OCI-LY1 (cell line): ENCODE measurements around the gene MCFD2.

Source experiments
- H2AFZ ChIP-seq: fragments of 200-600 bp; sonication (generic), shearing (Covaris generic); 2 replicates; pipeline ENCODE4 v1.6.0; 2014; ENCODE audit warnings: antibody characterized with exemption, mild to moderate bottlenecking, low read length
- H3F3A ChIP-seq: fragments of 200-600 bp; sonication (generic), shearing (Covaris generic); 2 replicates; pipeline ENCODE4 v1.6.0; 2014; ENCODE audit warnings: mild to moderate bottlenecking, antibody characterized with exemption, low read length, moderate library complexity; ENCODE audit not compliant: insufficient read depth
- H3K27ac ChIP-seq: fragments of 200-600 bp; sonication (generic); 2 replicates; pipeline ENCODE4 v1.5.1; 2014; ENCODE audit warnings: low read length, mixed run types, mild to moderate bottlenecking, low read depth; ENCODE audit not compliant: poor library complexity, severe bottlenecking
- H3K27me3 ChIP-seq: fragments of 200-600 bp; sonication (generic); 2 replicates; pipeline ENCODE4 v1.6.0; 2014; ENCODE audit warnings: antibody characterized with exemption, mild to moderate bottlenecking, low read length, moderate library complexity; ENCODE audit not compliant: insufficient read depth
- H3K36me3 ChIP-seq: fragments of 200-600 bp; sonication (generic); 2 replicates; pipeline ENCODE4 v1.6.1; 2014; ENCODE audit warnings: mild to moderate bottlenecking, antibody characterized with exemption, low read length, moderate library complexity, mixed read lengths; ENCODE audit not compliant: insufficient read depth
- H3K4me1 ChIP-seq: fragments of 200-600 bp; sonication (generic); 2 replicates; pipeline ENCODE4 v1.5.1; 2014; ENCODE audit warnings: mild to moderate bottlenecking, low read length, moderate library complexity; ENCODE audit not compliant: insufficient read depth, severe bottlenecking
- H3K4me2 ChIP-seq: fragments of 200-600 bp; sonication (generic), shearing (Covaris generic); 2 replicates; pipeline ENCODE4 v1.6.1; 2014; ENCODE audit warnings: low read length
- H3K4me3 ChIP-seq: fragments of 200-600 bp; sonication (generic); 2 replicates; pipeline ENCODE4 v1.5.1; 2014; ENCODE audit warnings: low read length, low read depth, mild to moderate bottlenecking, mixed read lengths; ENCODE audit not compliant: poor library complexity, severe bottlenecking
- H3K79me2 ChIP-seq: fragments of 200-600 bp; shearing (Covaris generic); 2 replicates; pipeline ENCODE4 v1.6.1; 2016; ENCODE audit warnings: mixed run types, low read length, mixed read lengths; ENCODE audit not compliant: insufficient read depth
- H3K9ac ChIP-seq: fragments of 200-600 bp; sonication (generic), shearing (Covaris generic); 2 replicates; pipeline ENCODE4 v1.6.1; 2014; ENCODE audit warnings: mild to moderate bottlenecking, low read length, mixed read lengths
- H3K9me2 ChIP-seq: fragments of 200-600 bp; sonication (generic), shearing (Covaris generic); 2 replicates; pipeline ENCODE4 v1.6.1; 2014; ENCODE audit warnings: low read depth, mild to moderate bottlenecking, low read length, mixed read lengths
- H3K9me3 ChIP-seq: fragments of 200-600 bp; shearing (Covaris generic); 2 replicates; pipeline ENCODE4 v1.6.1; 2014; ENCODE audit warnings: low read length, mixed read lengths
- H4K20me1 ChIP-seq: fragments of 200-600 bp; sonication (generic), shearing (Covaris generic); 2 replicates; pipeline ENCODE4 v1.6.0; 2016; ENCODE audit warnings: mild to moderate bottlenecking, low read length; ENCODE audit not compliant: insufficient read depth
- EZH2 ChIP-seq: fragments of 200-600 bp; sonication (generic), shearing (Covaris generic); IDR thresholded peaks from 2 replicates; pipeline ENCODE4 v1.8.0; 2017; ENCODE audit warnings: borderline replicate concordance, mixed run types, mild to moderate bottlenecking, antibody characterized with exemption, low read length, moderate library complexity, mixed read lengths
- TF ChIP-seq, protein P1 (sequence below): fragments of 200-600 bp; sonication (generic), shearing (Covaris generic); IDR thresholded peaks from 2 replicates; pipeline ENCODE4 v1.5.1; 2017; ENCODE audit warnings: mild to moderate bottlenecking, antibody characterized with exemption, low read length, moderate library complexity, mixed read lengths

The MCFD2 gene

DNA sequence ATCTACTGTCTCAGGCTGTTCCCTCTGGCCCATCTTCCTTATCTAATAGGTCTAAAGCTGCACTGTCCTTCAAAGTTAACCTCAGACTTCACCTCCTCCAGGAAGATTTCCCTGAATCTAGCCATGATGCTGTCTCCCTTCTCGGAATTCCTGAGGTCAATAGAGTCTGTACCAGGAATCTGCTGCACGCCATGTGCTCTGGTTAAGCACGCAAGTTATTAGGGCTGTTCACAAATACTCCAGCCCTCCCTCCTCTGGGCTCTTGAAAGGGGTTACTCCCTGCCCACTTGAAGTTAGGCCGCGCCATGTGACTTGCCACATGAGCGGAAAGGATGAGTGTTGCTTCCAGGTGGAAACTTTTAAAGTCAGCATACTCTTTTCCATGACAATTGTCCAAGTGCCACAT, 43.6 kb downstream of the MCFD2 start:
- Histone ChIP-seq H3K79me2 (no peaks in the 10 kb centered on the region), H3K9ac (no peak overlapping the region), H3K27ac (no peak overlapping the region), H2AFZ (no peak overlapping the region), H3K4me1 (no peaks in the 10 kb centered on the region), H4K20me1 (no peaks in the 10 kb centered on the region), H3K27me3 (no peaks in the 10 kb centered on the region; the same call in 1 of the 2 replicates), H3K9me2 (no peaks in the 10 kb centered on the region), H3K4me3 (no peak overlapping the region), H3K9me3 (no peaks in the 10 kb centered on the region), H3F3A (no peaks in the 10 kb centered on the region), H3K4me2 (no peak overlapping the region), H3K36me3 (no peaks in the 10 kb centered on the region)
- no peak for TF ChIP-seq EZH2
- TF ChIP-seq, protein P1, sequence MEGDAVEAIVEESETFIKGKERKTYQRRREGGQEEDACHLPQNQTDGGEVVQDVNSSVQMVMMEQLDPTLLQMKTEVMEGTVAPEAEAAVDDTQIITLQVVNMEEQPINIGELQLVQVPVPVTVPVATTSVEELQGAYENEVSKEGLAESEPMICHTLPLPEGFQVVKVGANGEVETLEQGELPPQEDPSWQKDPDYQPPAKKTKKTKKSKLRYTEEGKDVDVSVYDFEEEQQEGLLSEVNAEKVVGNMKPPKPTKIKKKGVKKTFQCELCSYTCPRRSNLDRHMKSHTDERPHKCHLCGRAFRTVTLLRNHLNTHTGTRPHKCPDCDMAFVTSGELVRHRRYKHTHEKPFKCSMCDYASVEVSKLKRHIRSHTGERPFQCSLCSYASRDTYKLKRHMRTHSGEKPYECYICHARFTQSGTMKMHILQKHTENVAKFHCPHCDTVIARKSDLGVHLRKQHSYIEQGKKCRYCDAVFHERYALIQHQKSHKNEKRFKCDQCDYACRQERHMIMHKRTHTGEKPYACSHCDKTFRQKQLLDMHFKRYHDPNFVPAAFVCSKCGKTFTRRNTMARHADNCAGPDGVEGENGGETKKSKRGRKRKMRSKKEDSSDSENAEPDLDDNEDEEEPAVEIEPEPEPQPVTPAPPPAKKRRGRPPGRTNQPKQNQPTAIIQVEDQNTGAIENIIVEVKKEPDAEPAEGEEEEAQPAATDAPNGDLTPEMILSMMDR, result no peak

DNA sequence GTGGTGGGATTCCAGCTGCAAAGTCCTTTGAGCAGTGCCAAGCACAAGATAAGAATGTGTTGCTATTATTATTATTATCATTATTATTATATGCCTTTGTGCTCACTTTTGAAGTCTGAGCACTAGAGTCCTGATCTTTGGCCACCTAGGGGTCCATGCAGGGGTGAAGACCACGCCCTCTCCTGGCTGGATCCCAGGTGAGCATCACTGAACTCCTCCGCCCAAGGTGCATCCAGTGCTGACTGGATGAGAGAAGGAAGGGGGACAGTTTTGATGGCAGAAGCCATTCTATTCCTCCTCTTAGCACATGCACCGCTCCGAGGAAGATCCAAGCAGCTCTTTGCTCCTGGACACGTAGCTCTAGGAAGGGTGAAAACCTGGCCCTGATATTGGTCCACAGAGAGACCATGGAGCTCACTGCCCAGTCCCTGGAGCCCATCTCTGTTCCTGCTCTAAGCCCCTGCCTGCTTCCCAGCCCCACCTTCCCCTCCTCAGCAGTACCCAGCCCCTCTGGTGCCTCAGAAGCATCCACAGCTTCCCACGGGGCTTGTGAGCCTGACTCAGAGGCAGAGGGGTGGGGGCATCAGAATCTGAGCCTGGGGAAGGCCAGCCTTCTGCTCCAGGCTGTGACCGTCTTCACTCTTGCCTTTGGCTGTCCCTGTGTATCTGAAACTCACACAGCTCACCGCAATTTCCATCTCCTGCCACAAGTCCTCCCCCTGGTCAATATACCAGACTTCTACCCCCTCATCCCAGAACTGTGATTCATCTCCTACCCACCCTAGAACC, 45.4 kb downstream of the MCFD2 start:
- H3K4me2 ChIP-seq, result no peak overlapping the region
- H3K36me3 ChIP-seq, result no peaks in the 10 kb centered on the region
- TF ChIP-seq, protein P1, result no peak
- TF ChIP-seq EZH2, result no peak
- H3K4me3 ChIP-seq, result no peak overlapping the region
- H3K9me3 ChIP-seq, result no peaks in the 10 kb centered on the region
- no peaks in the 10 kb centered on the region for H3K4me1 ChIP-seq
- H3K9ac ChIP-seq, result no peak overlapping the region
- H3K27ac ChIP-seq, result no peak overlapping the region
- no peak overlapping the region for H2AFZ ChIP-seq
- H3K79me2 ChIP-seq, result no peaks in the 10 kb centered on the region
- H4K20me1 ChIP-seq, result no peaks in the 10 kb centered on the region
- no peaks in the 10 kb centered on the region for H3K9me2 ChIP-seq
- H3K27me3 ChIP-seq, result peaks cover 4% of the 10 kb centered on the region; the same call in 1 of the 2 replicates
- H3F3A ChIP-seq, result no peaks in the 10 kb centered on the region

GRCh38 chr2:46869621-46870020, 46.0 kb downstream of the MCFD2 start:
- Histone ChIP-seq H3K4me1 (no peaks in the 10 kb centered on the region), H3K79me2 (no peaks in the 10 kb centered on the region), H3K27ac (no peak overlapping the region), H3K36me3 (no peaks in the 10 kb centered on the region), H3K27me3 (peaks cover 4% of the 10 kb centered on the region; the same call in 1 of the 2 replicates), H3F3A (no peaks in the 10 kb centered on the region), H3K4me3 (no peak overlapping the region), H3K9ac (no peak overlapping the region), H3K9me2 (no peaks in the 10 kb centered on the region), H2AFZ (no peak overlapping the region), H3K9me3 (0 out of 2 replicates have a peak, but pooled peaks cover 2% of the 10 kb centered on the region), H3K4me2 (no peak overlapping the region), H4K20me1 (no peaks in the 10 kb centered on the region)
- no peak for TF ChIP-seq EZH2
- TF ChIP-seq, protein P1, result no peak
